ENCODE measurements around the gene GBGT1. TPM values are rescaled to one million over a fixed set of nuclear protein-coding genes. Genes with fewer than 3 reads are reported as not detected.

GBGT1 gene
- total RNA-seq, 1 donor from 2014 or later, result 18.3 TPM

GRCh38 chr9:133113949-133114885, 49.5 kb downstream of the GBGT1 start:
- DNase-seq (ENCODE audit: low spot score), result peak; percentile 58

DNA sequence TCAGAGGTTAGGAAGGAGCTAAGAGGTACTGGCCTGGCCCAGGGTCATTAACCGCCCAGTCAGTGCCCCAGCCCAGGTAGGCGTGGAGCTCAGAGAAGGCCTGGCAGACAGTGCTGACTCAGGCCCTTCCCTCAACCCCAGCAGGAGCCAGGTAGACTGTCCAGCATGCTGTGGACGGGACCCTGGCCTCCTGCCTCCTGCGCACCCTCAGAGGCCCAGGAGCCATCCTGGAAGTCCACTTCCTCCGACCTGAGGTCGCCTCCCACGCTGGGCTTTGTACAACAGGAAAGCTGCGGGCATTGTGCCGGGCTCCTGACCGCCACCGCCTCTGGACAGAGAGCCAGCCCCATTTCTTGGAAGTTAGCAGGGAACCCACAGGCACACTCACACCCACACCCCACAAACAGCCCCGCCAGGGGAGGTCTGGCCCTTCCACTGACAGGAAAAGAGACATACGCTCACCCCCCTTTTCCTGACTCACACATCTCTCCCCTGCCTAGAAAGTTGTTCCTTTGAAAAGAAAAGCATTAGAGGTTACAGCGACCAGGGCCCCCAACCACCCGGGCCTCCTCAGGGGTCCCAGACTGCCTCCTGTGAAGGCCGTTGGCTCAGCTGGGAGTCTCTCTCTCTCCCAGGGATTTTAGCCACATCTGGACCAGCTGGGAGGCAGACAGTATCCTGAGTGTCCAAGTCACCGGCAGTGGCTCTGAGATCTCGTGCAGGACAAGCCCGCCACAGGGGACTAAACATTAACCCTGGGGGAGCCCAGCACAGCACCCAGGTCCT, 50.4 kb downstream of the GBGT1 start:
- no peak for DNase-seq (ENCODE audit: low spot score)

DNA sequence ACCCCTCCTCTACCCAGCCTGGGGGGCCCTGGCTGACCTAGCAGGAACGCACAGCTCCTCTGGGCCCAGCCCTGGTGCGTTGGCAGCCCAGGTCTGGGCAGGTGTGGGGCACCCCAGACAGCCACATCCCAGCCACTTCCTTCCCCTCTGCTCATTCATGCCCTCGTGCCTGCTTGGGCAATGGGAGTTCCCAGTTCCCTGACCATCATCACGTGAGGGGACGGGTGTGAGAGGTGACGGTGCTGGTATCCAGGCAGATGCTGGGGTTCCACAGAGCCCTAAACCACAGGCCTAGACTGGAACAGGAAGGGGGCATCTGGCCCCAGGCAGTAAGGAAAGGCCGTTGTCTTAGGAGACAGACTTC, 51.1 kb downstream of the GBGT1 start:
- DNase-seq (ENCODE audit: low spot score), result no peak

GRCh38 chr9:133111808-133112662, 51.7 kb downstream of the GBGT1 start:
- DNase-seq (ENCODE audit: low spot score), result no peak

- no peak for DNase-seq (ENCODE audit: low spot score)
Observed at GRCh38 chr9:133109931-133110650, 53.6 kb downstream of the GBGT1 start.

GRCh38 chr9:133108794-133109641, 54.7 kb downstream of the GBGT1 start:
- DNase-seq (ENCODE audit: low spot score), result no peak

- no peak for DNase-seq (ENCODE audit: low spot score)
Observed at GRCh38 chr9:133107961-133108793, 55.5 kb downstream of the GBGT1 start.

DNA sequence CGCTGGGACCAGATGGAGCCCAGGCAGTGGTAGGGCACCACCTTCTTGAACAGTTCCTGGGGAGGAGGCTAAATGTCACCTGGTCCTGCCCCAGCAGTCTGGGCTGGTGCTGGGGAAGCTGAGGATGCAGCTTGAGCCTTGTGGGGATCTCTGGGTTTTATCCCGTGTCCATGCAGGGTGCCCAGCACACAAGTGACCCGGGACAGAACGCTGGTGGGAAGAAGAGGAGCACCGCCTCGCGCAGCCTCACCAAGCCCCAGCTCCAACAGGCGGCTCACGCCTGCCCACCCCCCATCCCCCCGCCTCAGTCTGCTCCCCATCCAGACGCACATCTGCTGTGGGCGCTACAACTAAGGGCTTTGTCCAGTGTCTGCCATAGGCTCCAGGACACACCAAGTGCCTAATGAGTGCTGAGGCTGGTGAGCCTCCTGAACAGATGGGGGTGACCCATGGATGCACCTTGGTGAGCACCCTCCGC, 56.4 kb downstream of the GBGT1 start:
- DNase-seq (ENCODE audit: low spot score), result no peak

DNA sequence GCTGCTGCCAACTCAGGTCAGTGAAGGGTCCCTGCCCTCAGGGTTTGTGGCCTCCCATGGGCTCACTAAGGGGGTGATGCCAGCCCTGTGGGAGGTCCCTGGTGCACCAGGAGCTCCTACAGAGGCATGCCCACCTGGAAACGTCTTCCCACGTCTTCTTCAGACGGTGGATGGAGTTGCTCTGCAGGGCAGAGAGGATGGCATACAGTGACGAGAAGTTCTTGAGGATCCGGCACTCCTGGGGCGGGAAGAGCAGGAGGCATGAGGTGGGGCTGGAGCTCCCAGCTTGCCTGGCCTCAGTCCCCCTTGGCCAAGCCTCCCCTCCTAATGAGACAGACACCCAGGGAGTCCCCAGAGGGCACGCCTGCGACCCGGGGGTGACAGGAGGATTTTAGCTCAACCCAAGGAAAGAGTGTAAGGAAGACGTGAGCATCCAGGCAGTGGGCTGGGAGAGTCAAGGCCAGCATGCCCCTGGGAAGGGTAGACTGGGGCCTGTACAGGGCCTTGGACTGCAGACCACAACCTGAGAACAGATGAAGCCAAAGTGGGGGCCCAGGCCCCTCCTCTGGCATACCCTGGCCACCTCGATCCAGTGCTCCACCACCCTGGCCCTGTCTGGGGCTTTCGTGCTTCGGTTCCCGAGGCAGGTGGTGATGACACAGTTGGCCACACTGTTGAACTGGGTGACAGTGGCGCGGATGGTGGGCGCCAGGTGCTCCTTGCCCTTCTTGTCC, 57.0 kb downstream of the GBGT1 start:
- no peak for DNase-seq (ENCODE audit: low spot score)

GRCh38 chr9:133105461-133105770, 58.3 kb downstream of the GBGT1 start:
- no peak for DNase-seq (ENCODE audit: low spot score)

GRCh38 chr9:133104718-133105460, 58.8 kb downstream of the GBGT1 start:
- no peak for DNase-seq (ENCODE audit: low spot score)

DNA sequence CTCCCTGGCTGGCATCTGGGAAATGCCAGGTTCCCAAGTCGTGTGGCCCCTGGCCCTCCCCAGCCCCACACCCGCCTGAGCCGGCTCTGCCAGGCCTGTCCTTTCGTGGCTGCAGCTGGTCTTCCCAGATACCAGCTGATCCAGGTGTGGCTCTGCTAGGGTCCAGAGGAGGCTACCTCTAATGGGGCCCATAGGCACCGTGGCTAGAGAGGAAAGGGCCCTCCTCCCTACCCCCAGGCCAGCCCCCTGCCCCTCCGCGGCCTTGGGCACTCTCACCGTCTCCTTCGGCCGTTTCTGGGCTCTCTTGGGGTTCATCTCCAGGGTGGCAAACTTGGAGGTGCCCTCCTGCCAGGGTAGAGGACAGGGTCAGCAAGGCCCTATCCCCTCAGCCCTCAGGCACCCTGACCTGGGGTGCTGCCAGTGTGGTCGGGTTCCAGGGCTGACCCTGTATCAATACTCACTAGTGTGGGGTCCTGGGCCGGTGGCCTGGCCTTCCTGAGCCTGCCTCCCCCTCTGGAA, 59.7 kb downstream of the GBGT1 start:
- no peak for DNase-seq (ENCODE audit: low spot score)

DNA sequence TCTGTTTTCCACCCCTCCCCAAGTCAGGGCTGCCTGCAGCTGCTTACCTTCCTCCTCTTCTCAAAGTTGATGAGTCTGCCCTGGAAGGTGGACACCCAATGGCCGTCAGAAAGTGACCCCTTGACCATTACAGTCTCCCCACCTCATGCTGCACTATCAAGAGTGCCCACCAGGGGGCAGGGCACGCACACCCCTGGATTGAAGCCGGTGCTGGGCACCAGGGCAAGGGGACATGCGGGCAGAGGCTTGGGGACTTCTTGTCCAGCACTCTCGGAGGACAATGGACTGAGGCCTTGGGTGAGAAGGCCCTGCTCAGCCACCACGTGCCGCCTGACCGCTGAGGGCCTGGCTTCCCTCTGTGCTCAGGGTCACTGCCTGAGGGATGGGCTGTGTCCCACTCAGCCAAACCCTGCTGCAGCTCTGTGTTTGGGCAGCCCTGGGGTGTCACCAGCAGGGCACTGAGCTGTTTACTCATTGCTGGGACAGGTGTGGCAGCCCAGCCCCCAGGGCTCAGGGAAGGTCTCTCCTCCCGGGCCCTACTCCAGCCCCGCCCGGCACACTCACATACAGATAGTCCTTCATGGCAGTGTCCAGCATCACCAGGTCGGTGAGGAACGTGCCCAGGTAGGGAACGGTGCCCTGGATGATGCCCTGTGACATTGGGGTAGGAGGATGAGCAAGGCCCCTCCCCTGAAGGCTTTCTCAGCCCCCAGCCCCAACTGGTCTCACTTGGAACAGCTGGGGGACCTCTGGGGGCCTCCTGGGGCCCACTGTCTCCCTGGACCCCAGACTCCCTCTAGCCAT, 60.3 kb downstream of the GBGT1 start:
- peak; percentile 27 for DNase-seq (ENCODE audit: low spot score)

Measured in umbilical cord (tissue), 2 donors.